GM12878 (cell line): ENCODE results near the gene CLN6. TPM values are rescaled to one million over a fixed set of nuclear protein-coding genes. Genes with fewer than 3 reads are reported as not detected.

Source experiments
- ATAC-seq: fragments of 200-7000 bp; cut with Tn5 transposase; 3 replicates; pipeline ENCODE4 v1.9.1; 2020; ENCODE audit warnings: mild to moderate bottlenecking, moderate library complexity
- BruUV-seq: library from RNA; stranded (reverse); fragments of 400-500 nt; replicated peaks from 2 replicates; lab custom pipeline; 2021; lab: Mats Ljungman, UMichigan
- CTCF ChIA-PET: fragments of 300-600 bp; sonication (Branson Sonifier 250); formaldehyde crosslinking; extraction: SDS; loops from one replicate; lab custom pipeline; 2021; ENCODE audit warnings: inconsistent platforms; lab: Yijun Ruan, JAX
- POLR2A ChIA-PET: fragments of 350-600 bp; formaldehyde crosslinking; extraction: SDS; loops from one replicate; lab custom pipeline; 2021; ENCODE audit warnings: inconsistent platforms; lab: Charles Lee
- RAD21 ChIA-PET: fragments of 300-600 bp; sonication (Branson Sonifier 250); formaldehyde crosslinking; loops from one replicate; lab custom pipeline; 2023; ENCODE audit warnings: antibody characterized with exemption; ENCODE audit not compliant: unreplicated experiment; lab: Charles Lee
- SMC1A ChIA-PET: fragments of 300-600 bp; sonication (Branson Sonifier 250); formaldehyde crosslinking; loops from one replicate; lab custom pipeline; 2023; ENCODE audit not compliant: unreplicated experiment, uncharacterized antibody; lab: Charles Lee
- DNase-seq: peaks from one replicate; pipeline ENCODE4 v3.0.0-alpha.2; 2011; ENCODE audit warnings: low read depth, low spot score
- FAIRE-seq: peaks from 3 replicates; lab custom pipeline; 2011; peaks lifted over from hg19 to GRCh38; lab: Jason Lieb, UNC
- H2AFZ ChIP-seq: 2 replicates; pipeline ENCODE4 v1.6.0; 2011; ENCODE audit warnings: low read depth, low read length, control low read depth; ENCODE audit not compliant: control insufficient read depth
- H3K27ac ChIP-seq: 2 replicates; pipeline ENCODE4 v1.5.1; 2011; ENCODE audit warnings: control low read depth; ENCODE audit not compliant: control insufficient read depth, insufficient read depth
- H3K27me3 ChIP-seq, 2 experiments: replicated peaks in 1 of 2; 2 replicates each; pipeline versions ENCODE4 v1.6.0 to v1.6.1; 2011; ENCODE audit warnings: low read length in 1 of 2; ENCODE audit not compliant: control insufficient read depth in 2 of 2, insufficient read depth in 2 of 2
- H3K36me3 ChIP-seq, 2 experiments: 2 replicates each; pipeline ENCODE4 v1.5.1; 2011; ENCODE audit warnings: low read length in 1 of 2; ENCODE audit not compliant: control insufficient read depth in 2 of 2, insufficient read depth in 2 of 2
- H3K4me1 ChIP-seq: 2 replicates; pipeline ENCODE4 v1.6.1; 2011; ENCODE audit warnings: mild to moderate bottlenecking, low read length, moderate library complexity, mixed read lengths; ENCODE audit not compliant: control insufficient read depth, insufficient read depth
- H3K4me2 ChIP-seq: 2 replicates; pipeline ENCODE4 v1.6.0; 2011; ENCODE audit warnings: control low read depth; ENCODE audit not compliant: control insufficient read depth, insufficient read depth
- H3K4me3 ChIP-seq: fragments of 200-600 bp; sonication (generic); 2 replicates; pipeline ENCODE4 v1.5.1; 2016
- H3K79me2 ChIP-seq: 2 replicates; pipeline ENCODE4 v1.6.0; 2011; ENCODE audit warnings: low read length; ENCODE audit not compliant: control insufficient read depth, insufficient read depth
- H3K9ac ChIP-seq: 2 replicates; pipeline ENCODE4 v1.8.0; 2011; ENCODE audit warnings: low read length, control low read depth, mixed read lengths; ENCODE audit not compliant: control insufficient read depth, insufficient read depth
- H3K9me3 ChIP-seq: replicated peaks from 3 replicates; pipeline ENCODE4 v1.5.1; 2011; ENCODE audit warnings: mild to moderate bottlenecking, low read length; ENCODE audit not compliant: control insufficient read depth, insufficient read depth
- H4K20me1 ChIP-seq: 2 replicates; pipeline ENCODE4 v1.6.0; 2011; ENCODE audit not compliant: control insufficient read depth, insufficient read depth
- POU2F2 ChIP-seq: IDR thresholded peaks from 3 replicates; pipeline ENCODE4 v1.6.1; 2011; ENCODE audit warnings: low read depth, mild to moderate bottlenecking, low read length, borderline replicate concordance
- WGBS: methylation state at CpG from one replicate; pipeline ENCODE4 v1.1.6; 2016; ENCODE audit warnings: low lambda C conversion rate; ENCODE audit not compliant: insufficient replicate concordance, insufficient coverage; ENCODE audit errors: missing lambda C conversion rate; 5-methylcytosine and 5-hydroxymethylcytosine counted together
- in situ Hi-C: fragments of 300-500 bp; cut with MboI; formaldehyde crosslinking; loops from 9 replicates; pipeline ENCODE4 v1.14.3; 2018; ENCODE audit warnings: mixed read lengths
- intact Hi-C: fragments of 100-400 bp; cut with micrococcal nuclease; formaldehyde crosslinking; loops from one replicate; pipeline ENCODE4 v1.14.2; 2022; ENCODE audit not compliant: unreplicated experiment
- polyA plus RNA-seq, 11 experiments: library from polyadenylated mRNA; depleted of rRNA in 4 of 11; unstranded in 6 of 11; stranded (reverse) in 5 of 11; fragments of >200 nt; fragmentation: Nextera tagmentation in 4 of 11; fragmentation: Illumina TruSeq in 1 of 11; extraction: Ambion mirVana in 4 of 11; extraction: Trizol in 1 of 11; gene quantifications; 1 replicate in 1 of 11; 2 replicates in 10 of 11; pipeline versions ENCODE4 v1.2.1 to v1.2.3, GENCODE V29; 2011 to 2016; ENCODE audit warnings: inconsistent platforms in 2 of 11, missing spikeins in 2 of 11, low read depth in 1 of 11
- total RNA-seq, 4 experiments: library from RNA; depleted of rRNA in 3 of 4; stranded (reverse); fragments of >200 nt in 3 of 4; fragmentation: Illumina TruSeq in 1 of 4; extraction: Trizol in 1 of 4; gene quantifications; 2 replicates each; pipeline versions ENCODE4 v1.2.1 to v1.2.3, GENCODE V29; 2013 to 2021
- TF ChIP-seq, protein P1 (sequence below): fragments of 450-650 bp; IDR thresholded peaks from 2 replicates; pipeline ENCODE4 v1.6.1; 2018; ENCODE audit warnings: mild to moderate bottlenecking, low read depth, moderate library complexity; ENCODE audit not compliant: partially characterized antibody
- TF ChIP-seq, protein P2 (sequence below): IDR thresholded peaks from 2 replicates; pipeline ENCODE4 v1.6.1; 2012; ENCODE audit warnings: mild to moderate bottlenecking, low read depth, low read length
- TF ChIP-seq, protein P3 (sequence below): fragments of 150-350 bp; IDR thresholded peaks from 2 replicates; pipeline ENCODE4 v1.6.1; 2016; ENCODE audit warnings: low read depth, low read length

CLN6 gene
- total and polyA plus RNA-seq, 10 of the 15 experiments (the other 5 are each of a cell fraction or from before 2014, with no cell fraction given): 0.74 to 69.0 (median 30.3) TPM

DNA sequence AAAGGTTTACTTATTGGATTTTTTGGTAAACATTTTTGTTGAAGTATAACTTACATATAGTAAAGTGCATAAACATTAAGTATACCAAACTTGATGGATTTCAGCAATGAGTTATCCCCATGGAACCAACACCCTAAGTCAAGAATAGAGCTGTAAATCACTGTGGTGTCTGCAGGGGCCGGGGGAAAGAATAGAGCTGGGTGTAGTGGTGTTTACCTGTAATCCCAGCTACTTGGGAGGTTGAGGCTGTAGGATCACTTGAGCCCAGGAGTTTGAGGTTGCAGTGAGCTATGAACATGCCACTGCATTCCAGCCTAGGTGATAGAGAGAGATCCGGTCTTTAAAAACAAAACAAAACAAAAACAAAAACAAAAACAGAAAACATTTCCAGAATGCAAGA, 34.8 kb upstream of the CLN6 start:
- Histone ChIP-seq H3K27ac (no peak overlapping the region), H3K4me1 (no peaks in the 10 kb centered on the region), H3K9me3 (no peaks in the 10 kb centered on the region), H3K4me3 (no peak overlapping the region), H3K9ac (no peak overlapping the region), H4K20me1 (no peaks in the 10 kb centered on the region), H3K4me2 (no peak overlapping the region), H2AFZ (no peak overlapping the region), H3K36me3 (no peaks in the 10 kb centered on the region), H3K27me3 (no peaks in the 10 kb centered on the region; a peak in 2 of 4 replicates), H3K79me2 (no peaks in the 10 kb centered on the region)
- BruUV-seq: no TSS peak
- FAIRE-seq (no peak), ATAC-seq (no peak), DNase-seq (no peak)
- ChIA-PET RAD21 (interaction anchor here (1.3 kb wide), 1 partner anchor 12 kb away, joined by 3 read pairs; no protein-coding TSS in a partner anchor), SMC1A (interaction anchor here (1.1 to 1.4 kb wide), 2 partner anchors 18 to 42 kb away, joined by 4 read pairs; no protein-coding TSS in a partner anchor), CTCF (interaction anchor here (1.7 kb wide), 1 partner anchor 12 kb away, joined by 11 read pairs; no protein-coding TSS in a partner anchor), POLR2A (no interaction called here)
- TF ChIP-seq, protein P1, sequence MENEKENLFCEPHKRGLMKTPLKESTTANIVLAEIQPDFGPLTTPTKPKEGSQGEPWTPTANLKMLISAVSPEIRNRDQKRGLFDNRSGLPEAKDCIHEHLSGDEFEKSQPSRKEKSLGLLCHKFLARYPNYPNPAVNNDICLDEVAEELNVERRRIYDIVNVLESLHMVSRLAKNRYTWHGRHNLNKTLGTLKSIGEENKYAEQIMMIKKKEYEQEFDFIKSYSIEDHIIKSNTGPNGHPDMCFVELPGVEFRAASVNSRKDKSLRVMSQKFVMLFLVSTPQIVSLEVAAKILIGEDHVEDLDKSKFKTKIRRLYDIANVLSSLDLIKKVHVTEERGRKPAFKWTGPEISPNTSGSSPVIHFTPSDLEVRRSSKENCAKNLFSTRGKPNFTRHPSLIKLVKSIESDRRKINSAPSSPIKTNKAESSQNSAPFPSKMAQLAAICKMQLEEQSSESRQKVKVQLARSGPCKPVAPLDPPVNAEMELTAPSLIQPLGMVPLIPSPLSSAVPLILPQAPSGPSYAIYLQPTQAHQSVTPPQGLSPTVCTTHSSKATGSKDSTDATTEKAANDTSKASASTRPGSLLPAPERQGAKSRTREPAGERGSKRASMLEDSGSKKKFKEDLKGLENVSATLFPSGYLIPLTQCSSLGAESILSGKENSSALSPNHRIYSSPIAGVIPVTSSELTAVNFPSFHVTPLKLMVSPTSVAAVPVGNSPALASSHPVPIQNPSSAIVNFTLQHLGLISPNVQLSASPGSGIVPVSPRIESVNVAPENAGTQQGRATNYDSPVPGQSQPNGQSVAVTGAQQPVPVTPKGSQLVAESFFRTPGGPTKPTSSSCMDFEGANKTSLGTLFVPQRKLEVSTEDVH: no peak
- no peak for TF ChIP-seq POU2F2
- TF ChIP-seq, protein P2, sequence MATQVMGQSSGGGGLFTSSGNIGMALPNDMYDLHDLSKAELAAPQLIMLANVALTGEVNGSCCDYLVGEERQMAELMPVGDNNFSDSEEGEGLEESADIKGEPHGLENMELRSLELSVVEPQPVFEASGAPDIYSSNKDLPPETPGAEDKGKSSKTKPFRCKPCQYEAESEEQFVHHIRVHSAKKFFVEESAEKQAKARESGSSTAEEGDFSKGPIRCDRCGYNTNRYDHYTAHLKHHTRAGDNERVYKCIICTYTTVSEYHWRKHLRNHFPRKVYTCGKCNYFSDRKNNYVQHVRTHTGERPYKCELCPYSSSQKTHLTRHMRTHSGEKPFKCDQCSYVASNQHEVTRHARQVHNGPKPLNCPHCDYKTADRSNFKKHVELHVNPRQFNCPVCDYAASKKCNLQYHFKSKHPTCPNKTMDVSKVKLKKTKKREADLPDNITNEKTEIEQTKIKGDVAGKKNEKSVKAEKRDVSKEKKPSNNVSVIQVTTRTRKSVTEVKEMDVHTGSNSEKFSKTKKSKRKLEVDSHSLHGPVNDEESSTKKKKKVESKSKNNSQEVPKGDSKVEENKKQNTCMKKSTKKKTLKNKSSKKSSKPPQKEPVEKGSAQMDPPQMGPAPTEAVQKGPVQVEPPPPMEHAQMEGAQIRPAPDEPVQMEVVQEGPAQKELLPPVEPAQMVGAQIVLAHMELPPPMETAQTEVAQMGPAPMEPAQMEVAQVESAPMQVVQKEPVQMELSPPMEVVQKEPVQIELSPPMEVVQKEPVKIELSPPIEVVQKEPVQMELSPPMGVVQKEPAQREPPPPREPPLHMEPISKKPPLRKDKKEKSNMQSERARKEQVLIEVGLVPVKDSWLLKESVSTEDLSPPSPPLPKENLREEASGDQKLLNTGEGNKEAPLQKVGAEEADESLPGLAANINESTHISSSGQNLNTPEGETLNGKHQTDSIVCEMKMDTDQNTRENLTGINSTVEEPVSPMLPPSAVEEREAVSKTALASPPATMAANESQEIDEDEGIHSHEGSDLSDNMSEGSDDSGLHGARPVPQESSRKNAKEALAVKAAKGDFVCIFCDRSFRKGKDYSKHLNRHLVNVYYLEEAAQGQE: no peak
- TF ChIP-seq, protein P3, sequence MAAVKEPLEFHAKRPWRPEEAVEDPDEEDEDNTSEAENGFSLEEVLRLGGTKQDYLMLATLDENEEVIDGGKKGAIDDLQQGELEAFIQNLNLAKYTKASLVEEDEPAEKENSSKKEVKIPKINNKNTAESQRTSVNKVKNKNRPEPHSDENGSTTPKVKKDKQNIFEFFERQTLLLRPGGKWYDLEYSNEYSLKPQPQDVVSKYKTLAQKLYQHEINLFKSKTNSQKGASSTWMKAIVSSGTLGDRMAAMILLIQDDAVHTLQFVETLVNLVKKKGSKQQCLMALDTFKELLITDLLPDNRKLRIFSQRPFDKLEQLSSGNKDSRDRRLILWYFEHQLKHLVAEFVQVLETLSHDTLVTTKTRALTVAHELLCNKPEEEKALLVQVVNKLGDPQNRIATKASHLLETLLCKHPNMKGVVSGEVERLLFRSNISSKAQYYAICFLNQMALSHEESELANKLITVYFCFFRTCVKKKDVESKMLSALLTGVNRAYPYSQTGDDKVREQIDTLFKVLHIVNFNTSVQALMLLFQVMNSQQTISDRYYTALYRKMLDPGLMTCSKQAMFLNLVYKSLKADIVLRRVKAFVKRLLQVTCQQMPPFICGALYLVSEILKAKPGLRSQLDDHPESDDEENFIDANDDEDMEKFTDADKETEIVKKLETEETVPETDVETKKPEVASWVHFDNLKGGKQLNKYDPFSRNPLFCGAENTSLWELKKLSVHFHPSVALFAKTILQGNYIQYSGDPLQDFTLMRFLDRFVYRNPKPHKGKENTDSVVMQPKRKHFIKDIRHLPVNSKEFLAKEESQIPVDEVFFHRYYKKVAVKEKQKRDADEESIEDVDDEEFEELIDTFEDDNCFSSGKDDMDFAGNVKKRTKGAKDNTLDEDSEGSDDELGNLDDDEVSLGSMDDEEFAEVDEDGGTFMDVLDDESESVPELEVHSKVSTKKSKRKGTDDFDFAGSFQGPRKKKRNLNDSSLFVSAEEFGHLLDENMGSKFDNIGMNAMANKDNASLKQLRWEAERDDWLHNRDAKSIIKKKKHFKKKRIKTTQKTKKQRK: no peak
- intact Hi-C loops: no loop called here
- WGBS: 54% methylated on average over 2 of the region's 2 CpGs
- in situ Hi-C loops: no loop called here
